Ishikawa (cell line): ENCODE data around the gene SORT1.

Source experiments
- CEBPB ChIP-seq: IDR thresholded peaks from 2 replicates; pipeline ENCODE4 v1.6.1; 2012
- CREB1 ChIP-seq: IDR thresholded peaks from 2 replicates; pipeline ENCODE4 v1.6.1; 2012; ENCODE audit warnings: low read depth
- EGR1 ChIP-seq: IDR thresholded peaks from 2 replicates; pipeline ENCODE4 v1.6.1; 2012
- EP300 ChIP-seq: IDR thresholded peaks from 2 replicates; pipeline ENCODE4 v1.6.1; 2012; ENCODE audit warnings: borderline replicate concordance
- FOXM1 ChIP-seq: IDR thresholded peaks from 2 replicates; pipeline ENCODE4 v1.6.1; 2012; ENCODE audit warnings: low read depth, borderline replicate concordance
- MAX ChIP-seq: IDR thresholded peaks from 2 replicates; pipeline ENCODE4 v1.6.1; 2012
- NFIC ChIP-seq: IDR thresholded peaks from 2 replicates; pipeline ENCODE4 v1.6.1; 2012
- RAD21 ChIP-seq: IDR thresholded peaks from 2 replicates; pipeline ENCODE4 v1.6.1; 2012; ENCODE audit warnings: low read depth
- REST ChIP-seq: IDR thresholded peaks from 2 replicates; pipeline ENCODE4 v1.6.1; 2012; ENCODE audit warnings: low read depth, mild to moderate bottlenecking
- TAF1 ChIP-seq: IDR thresholded peaks from 2 replicates; pipeline ENCODE4 v1.6.1; 2012; ENCODE audit warnings: low read depth, mild to moderate bottlenecking
- TCF12 ChIP-seq: IDR thresholded peaks from 2 replicates; pipeline ENCODE4 v1.6.1; 2012; ENCODE audit warnings: low read depth
- TEAD4 ChIP-seq: IDR thresholded peaks from 2 replicates; pipeline ENCODE4 v1.6.1; 2012
- USF1 ChIP-seq: IDR thresholded peaks from 2 replicates; pipeline ENCODE4 v1.6.1; 2012
- YY1 ChIP-seq: IDR thresholded peaks from 2 replicates; pipeline ENCODE4 v1.6.1; 2012; ENCODE audit warnings: low read depth
- ZBTB7A ChIP-seq: IDR thresholded peaks from 2 replicates; pipeline ENCODE4 v1.6.1; 2012; ENCODE audit warnings: low read depth

The SORT1 gene

GRCh38 chr1:109282952-109283747 is 114.6 kb downstream of the SORT1 start, which contains the start of gene PSRC1:
TSS of gene PSRC1 (minus strand) at chr1:109283145.
- TF ChIP-seq TAF1 (peak; percentile 88), FOXM1 (0 out of 2 replicates have a peak, but pooled peaks have one; percentile 13), TCF12 (0 out of 2 replicates have a peak, but pooled peaks have one; percentile 33), ZBTB7A (no peak), MAX (peak; percentile 91), RAD21 (peak; percentile 19; the same call in 1 of the 2 replicates), EP300 (no peak), YY1 (no peak; the same call in none of the 2 replicates)

GRCh38 chr1:109282497-109282951 is 115.2 kb downstream of the SORT1 start:
- no peak for TF ChIP-seq CEBPB
- no peak for TF ChIP-seq TCF12
- TF ChIP-seq EGR1: no peak
- TF ChIP-seq REST: no peak
- no peak for TF ChIP-seq CREB1
- TF ChIP-seq ZBTB7A: no peak
- no peak for TF ChIP-seq YY1
- TF ChIP-seq RAD21: no peak
- TF ChIP-seq EP300: no peak
- no peak for TF ChIP-seq TAF1
- no peak for TF ChIP-seq NFIC
- no peak for TF ChIP-seq MAX
- TF ChIP-seq FOXM1: no peak
- TF ChIP-seq USF1: no peak
- no peak for TF ChIP-seq TEAD4

GRCh38 chr1:109281680-109282496 is 115.8 kb downstream of the SORT1 start:
- TF ChIP-seq TAF1 (no peak), TCF12 (no peak), NFIC (no peak), REST (no peak), FOXM1 (no peak), EP300 (no peak), RAD21 (no peak), USF1 (no peak), CREB1 (no peak), YY1 (no peak), TEAD4 (no peak), MAX (no peak), CEBPB (no peak), EGR1 (no peak), ZBTB7A (no peak)

GRCh38 chr1:109280862-109281261 is 116.9 kb downstream of the SORT1 start:
- TF ChIP-seq MAX (no peak), TEAD4 (no peak), USF1 (no peak), YY1 (no peak), CEBPB (no peak), NFIC (no peak), RAD21 (no peak), REST (no peak), TAF1 (no peak), CREB1 (no peak), FOXM1 (no peak), EP300 (no peak), EGR1 (no peak), TCF12 (no peak), ZBTB7A (no peak)
